Kasumi-1 (cell line): ENCODE results near the gene GON4L.
"Not testable (repeated sequence)": the region's sequence is repeated elsewhere in the genome, so short reads cannot be mapped to it uniquely, and the experiment has no call there.

Experiments
- DNase-seq, 2 experiments: peaks; one replicate each; lab custom pipeline; 2025; lab: John Stamatoyannopoulos, UW

Gene GON4L

DNA sequence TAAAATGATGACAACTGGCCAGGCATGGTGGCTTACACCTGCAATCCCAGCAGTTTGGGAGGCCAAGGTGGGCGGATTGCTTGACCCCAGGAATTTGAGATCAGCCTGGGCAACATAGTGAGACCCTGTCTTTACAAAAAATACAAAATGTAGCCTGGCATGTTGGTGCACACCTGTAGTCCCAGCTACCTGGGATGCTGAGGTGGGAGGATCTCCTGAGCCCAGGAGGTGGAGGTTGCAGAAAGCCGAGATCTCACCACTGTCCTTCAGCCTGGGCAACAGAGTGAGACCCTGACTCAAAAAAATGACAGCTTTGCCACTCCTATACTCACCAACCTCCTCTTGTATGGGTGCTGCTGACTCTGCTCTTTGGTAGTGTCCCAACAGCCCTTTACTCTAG lies 20.9 kb upstream of the GON4L start:
- DNase-seq, result no peak

DNA sequence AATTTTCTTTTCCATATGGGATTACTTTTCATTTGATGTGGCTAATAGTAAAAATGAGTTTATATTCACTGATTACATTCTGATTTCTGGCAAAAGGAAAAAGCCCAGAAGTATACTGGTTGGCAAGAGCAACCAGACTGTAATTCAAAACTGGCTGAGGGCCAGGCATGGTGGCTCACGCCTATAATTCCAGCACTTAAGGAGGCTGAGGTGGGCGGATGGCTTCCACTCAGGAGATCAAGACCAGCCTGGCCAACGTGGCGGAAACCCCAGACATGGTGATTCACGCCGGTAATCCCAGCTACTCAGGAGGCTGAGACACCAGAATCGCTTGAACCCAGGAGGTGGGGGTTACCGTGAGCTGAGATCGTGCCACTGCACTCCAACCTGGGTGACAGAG lies 16.8 kb upstream of the GON4L start:
- no peak for DNase-seq

DNA sequence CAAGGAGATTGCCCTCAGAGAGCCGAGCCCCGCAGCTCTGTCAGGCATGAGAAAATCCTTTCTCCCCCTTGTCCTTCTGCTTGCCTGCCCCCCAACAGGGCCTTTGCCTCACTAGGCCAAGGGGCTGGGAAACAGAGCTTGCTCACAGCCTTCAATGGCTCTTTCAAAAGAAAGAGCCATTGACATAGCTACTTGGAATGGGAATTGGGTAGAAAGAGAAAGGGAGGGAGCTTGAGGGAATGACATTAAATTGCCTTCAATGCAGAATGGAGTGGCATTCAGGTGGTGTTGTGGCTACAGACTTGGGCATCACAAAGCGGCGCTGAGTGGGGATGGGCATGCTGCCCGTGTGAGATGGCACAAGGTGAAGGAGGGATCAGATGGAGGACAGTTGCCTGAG lies 15.5 kb upstream of the GON4L start:
- DNase-seq, result no peak

DNA sequence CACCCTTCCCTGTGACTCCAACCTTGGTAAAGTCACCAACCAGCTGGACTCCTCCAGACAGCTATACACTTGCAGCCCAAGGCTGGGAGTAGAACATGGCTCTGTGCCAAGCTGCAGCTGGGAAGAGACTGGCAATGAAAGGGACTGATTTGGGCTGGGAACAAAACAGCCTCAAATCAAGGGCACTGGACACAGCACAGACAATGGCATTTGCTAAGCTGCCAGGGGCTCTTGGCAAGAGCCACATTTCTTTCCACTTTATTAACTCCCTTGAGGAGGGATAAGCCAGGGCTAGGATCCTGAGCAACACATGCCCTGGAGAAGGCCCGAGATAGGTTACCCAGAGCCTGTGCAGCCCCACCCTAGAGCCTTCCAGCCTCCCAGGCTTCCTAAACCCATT lies 14.4 kb upstream of the GON4L start:
- DNase-seq, result no peak

DNA sequence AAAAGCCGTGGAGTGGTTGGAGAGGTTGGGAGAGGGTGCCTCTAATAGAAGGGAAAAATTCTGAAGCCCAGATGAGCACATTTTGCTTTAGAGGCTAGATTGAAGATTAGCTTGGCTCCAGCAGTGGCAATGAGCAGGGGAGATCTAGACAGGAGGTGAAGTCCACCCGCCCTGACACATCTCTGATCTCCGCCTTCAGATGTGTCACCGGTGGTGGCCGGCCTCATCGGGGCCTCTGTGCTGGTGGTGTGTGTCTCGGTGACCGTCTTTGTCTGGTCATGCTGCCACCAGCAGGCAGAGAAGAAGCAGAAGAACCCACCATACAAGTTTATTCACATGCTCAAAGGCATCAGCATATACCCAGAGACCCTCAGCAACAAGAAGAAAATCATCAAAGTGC lies 10.8 kb upstream of the GON4L start:
- no peak for DNase-seq

GRCh38 chr1:155864393-155864792 lies 7.4 kb upstream of the GON4L start:
- no peak for DNase-seq

- no peak for DNase-seq
These were observed 4.9 kb upstream of the GON4L start for GRCh38 chr1:155861896-155862295.

DNA sequence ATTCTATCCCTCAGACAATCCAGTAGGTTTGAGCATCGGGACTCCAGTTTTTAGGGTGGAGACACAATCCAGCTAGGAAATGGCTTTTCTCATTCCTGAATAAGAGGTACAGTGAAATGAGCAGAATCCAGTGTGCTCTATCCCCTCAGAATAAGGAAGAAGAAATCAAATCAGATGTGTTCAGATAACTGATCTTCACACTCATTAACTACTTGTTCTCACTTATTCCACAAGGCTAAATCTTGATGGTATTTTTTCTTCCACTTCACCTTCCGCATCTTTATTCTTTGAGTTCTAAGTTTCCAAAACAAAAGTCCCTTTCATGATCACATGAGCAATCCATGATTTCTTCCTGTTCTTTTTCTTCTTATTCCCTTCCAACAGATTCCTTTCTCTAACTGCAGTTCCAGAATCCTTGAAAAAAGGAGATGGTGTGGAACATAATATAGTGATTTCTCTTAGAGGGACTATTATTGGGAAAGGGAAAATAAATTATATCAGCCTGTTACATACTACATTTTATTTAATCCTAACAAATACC lies 4.0 kb upstream of the GON4L start:
- no peak for DNase-seq

- DNase-seq, result peak; percentile 18 to 63
These were observed 3.2 kb upstream of the GON4L start for GRCh38 chr1:155859881-155860871.

DNA sequence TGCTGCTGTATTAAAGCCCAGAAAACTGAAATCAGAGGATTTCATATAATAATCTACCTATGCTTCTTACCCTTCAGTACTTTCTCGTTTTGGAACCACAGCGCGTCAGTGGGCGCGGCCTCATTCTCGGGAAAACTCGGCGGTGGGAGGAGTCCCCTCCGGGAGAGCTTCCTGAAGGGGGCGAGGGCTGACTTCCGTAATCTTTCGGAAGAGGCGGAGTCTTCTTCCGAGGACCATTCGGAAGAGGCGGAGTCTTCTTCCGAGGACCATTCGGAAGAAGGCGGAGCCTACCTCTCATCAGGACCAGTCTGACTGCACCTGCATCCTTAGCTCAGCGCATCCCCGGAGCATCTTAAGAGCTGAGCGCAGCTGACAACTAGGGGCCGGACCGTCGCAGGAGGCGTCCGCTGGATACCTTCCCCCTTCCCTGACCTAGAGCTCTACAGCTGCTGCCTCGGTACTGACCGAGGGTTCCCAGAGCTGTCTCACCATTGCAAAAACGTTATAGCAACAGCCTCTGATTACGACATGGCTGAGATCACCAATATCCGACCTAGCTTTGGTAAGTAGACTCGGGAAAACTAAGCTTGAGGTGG lies 2.3 kb upstream of the GON4L start, which contains the start of gene SYT11:
TSS of gene SYT11 (plus strand) at position 334 of the 596 bp plus-strand sequence. CDS start at position 529, 195 bp downstream.
- DNase-seq, result peak; percentile 94

DNA sequence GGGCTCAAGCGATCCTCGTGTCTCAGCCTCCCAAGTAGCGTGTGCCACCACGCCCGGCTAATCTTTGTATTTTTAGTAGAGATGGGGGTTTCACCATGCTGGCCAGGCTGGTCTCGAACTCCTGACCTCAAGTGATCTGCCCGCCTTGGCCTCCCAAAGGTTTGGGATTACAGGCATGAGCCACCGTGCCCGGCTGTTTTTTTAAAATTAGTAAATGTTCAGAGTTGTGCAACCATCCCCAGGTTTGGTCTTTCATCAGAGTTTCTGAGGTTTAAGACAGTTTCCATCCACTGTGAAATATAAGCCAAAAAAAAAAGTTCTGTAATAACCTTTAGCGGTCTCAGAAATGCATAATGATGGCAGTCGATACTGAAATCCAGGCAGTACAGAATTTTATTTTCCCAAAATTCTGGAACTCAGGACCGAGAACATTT lies 1.8 kb upstream of the GON4L start:
- DNase-seq, result no peak

DNA sequence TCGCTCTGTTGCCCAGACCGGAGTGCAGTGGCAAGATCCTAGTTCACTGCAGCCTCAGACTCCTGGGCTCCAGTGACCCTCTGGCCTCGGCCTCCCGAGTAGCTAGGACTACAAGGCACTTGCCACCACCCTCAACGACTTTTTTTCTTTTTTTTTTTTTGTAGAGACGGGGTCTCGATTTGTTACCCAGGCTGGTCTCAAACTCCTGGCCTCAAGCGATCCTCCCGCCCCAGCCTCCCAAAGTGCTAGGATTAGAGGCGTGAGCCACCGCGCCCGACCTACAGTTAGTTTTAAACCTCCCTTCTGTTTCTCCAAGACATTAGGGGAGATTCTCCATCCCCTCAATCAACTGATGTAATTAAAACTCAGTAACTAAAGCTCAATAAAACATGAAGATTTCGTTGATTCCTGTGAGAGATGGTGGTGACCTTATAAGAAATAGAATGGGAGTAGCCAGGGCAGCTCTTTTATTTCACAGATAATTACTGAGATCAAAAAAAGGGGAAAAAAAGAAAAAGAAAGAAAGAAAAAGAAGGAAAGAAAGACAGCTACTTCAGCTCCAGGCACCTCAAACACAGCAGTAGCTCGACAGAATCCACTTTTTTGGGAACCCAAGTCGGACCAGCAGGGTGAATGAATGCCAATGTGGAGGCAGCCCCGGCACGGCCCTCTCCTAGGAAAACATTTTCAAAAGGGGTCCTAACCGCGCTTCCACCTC lies 598 bp downstream of the GON4L start:
- DNase-seq, result no peak

DNA sequence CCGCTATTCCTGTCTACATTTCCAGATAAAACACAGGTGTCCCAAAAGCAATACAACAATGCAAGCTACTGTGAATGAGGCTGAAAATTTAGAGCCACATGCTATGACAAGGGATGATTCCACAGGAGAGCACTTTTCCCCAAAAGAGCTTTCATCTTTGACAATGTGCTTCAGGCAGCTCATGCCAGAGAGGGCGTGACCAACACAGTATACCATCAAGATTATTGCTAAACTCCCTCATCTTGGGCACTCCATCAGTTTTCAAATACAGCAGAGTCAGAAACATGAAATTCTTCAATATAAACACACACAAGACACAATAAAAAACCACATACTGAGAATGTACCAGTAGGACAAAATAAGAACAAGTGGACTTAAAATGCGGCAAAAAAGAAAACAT lies 6.7 kb downstream of the GON4L start:
- DNase-seq, result no peak

DNA sequence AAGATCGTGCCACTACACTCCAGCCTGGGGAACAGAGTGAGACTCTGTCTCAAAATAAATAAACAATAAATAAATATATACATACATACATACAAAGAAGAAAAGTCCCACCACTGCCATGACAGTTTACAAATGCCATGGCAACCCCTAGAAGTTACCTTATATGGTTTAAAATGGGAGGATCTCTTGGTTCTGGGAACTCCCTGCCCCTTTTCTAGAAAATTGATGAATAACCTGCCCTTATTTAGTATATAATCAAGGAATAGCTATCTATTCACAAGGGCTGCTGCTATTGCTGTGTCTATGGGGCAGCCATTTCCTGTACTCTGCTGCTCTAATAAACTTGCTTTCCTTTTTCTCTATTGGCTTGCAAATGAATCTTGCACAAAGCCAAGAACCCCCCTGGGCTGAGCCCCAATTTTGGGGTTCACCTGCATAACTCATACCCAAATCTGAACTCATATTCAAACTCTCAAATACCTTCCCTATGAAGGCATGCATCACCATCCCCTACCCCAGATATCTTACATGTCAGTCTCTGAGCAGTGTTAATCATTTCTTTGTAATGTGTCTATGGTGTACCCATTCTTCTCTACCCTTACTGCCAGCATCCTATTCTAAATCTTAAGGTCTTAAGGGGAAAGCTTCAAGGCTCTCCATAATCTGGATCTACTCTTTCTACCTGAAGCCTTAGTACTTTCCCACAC lies 9.0 kb downstream of the GON4L start:
- no peak for DNase-seq

DNA sequence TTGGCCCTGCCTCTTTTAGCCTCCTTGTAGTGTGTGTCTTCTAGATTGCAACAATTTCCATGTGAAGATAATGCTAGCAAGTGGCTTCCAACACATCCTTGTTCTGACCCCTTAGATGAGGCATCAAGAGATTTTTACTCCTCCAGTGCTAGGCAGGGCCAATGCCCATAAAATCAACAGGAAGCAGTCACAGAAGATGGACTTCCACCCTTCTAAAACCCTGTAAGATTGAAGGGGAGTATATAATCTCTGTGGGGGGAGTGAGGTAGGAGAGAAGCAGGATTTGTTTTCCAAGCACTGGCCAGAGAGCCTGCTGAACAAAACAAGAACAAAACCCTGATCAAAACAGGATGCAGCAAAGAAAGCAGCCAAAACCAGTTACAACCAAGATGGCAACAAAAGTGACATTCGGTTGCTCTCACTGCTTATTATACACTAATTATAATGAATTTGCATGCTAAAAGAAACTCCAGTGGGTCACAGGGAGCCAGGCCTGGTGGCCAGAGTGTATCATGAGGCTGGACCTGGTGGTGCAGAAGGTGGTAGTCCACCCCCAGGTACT lies 12.1 kb downstream of the GON4L start:
- no peak for DNase-seq

GRCh38 chr1:155840386-155840785 lies 16.6 kb downstream of the GON4L start:
- no peak for DNase-seq

- no peak for DNase-seq
These were observed 21.5 kb downstream of the GON4L start for GRCh38 chr1:155835548-155835947.

- DNase-seq, result not testable (repeated sequence)
These were observed 22.1 kb downstream of the GON4L start for GRCh38 chr1:155834927-155835399.

- DNase-seq, result peak in 1 of 2 experiments; percentile 9
These were observed 22.6 kb downstream of the GON4L start for GRCh38 chr1:155834296-155834926.

DNA sequence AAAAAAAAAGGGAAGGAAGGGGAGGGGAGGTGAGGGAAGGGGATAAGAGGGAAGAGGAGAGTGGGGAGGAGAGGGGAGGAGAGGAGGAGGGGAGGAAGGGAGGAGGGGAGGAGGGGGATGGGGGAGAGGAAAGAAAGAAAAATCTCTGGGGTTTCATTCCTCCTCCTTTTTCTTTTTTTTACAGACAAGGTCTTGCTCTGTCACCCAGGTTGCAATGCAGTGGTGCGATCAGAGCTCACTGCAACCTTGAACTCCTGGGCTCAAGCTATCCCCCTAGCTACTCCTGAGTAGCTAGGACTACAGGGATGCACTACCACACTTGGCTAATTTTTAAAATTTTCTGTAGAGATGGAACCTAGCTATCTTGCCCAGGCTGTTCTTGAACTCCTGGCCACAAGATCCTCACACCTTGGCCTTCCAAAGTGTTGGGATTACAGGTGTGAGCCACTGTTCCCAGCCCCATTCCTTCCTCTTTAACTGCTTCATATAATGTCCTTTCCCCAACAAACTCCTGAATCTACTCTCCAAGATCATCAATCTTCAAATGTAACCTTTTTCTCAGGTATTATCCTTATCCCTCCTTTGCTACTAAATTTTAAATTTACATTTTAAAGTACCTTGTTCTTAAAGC lies 23.2 kb downstream of the GON4L start:
- no peak for DNase-seq
